Natural killer cell (primary cell): ENCODE results near the gene RBCK1. TPM values are rescaled to one million over a fixed set of nuclear protein-coding genes. Genes with fewer than 3 reads are reported as not detected.
A peak's percentile ranks its signal among the peaks of the same experiment; 100 is the strongest.

Experiments
- ATAC-seq, 3 donors: fragments of 150-1000 bp in 2 of 3; fragments of 200-7000 bp in 1 of 3; cut with Tn5 transposase; 1 replicate in 1 of 3; 2 replicates in 2 of 3; pipeline ENCODE4 v1.10.0; 2021; ENCODE audit warnings: mild to moderate bottlenecking in 2 of 3, moderate library complexity in 2 of 3
- DNase-seq, 2 donors: peaks; one replicate each; pipeline versions ENCODE4 v3.0.0 to v3.0.0-alpha.2; 2013 to 2021; ENCODE audit warnings: mixed read lengths in 1 of 2
- H3K27ac ChIP-seq: one replicate; pipeline ENCODE4 v1.5.1; 2013; ENCODE audit warnings: mild to moderate bottlenecking, low read length
- H3K27me3 ChIP-seq: one replicate; pipeline ENCODE4 v1.6.1; 2013; ENCODE audit warnings: low read length; ENCODE audit not compliant: control insufficient read depth, insufficient read depth
- H3K36me3 ChIP-seq: one replicate; pipeline ENCODE4 v1.6.1; 2013; ENCODE audit warnings: low read length; ENCODE audit not compliant: control insufficient read depth, insufficient read depth
- H3K4me1 ChIP-seq: one replicate; pipeline ENCODE4 v1.6.1; 2013; ENCODE audit warnings: low read length; ENCODE audit not compliant: control insufficient read depth, insufficient read depth
- H3K4me3 ChIP-seq: one replicate; pipeline ENCODE4 v1.5.1; 2013; ENCODE audit warnings: low read length
- H3K9me3 ChIP-seq: one replicate; pipeline ENCODE4 v1.6.1; 2013; ENCODE audit warnings: low read length; ENCODE audit not compliant: control insufficient read depth, insufficient read depth
- H3K27ac Mint-ChIP-seq, 2 donors: one replicate each; pipeline ENCODE4 v1.8.0; 2022; ENCODE audit warnings: mild to moderate bottlenecking in 2 of 2, mixed read lengths in 2 of 2, moderate library complexity in 1 of 2
- H3K27me3 Mint-ChIP-seq, 2 donors: one replicate each; pipeline ENCODE4 v1.8.0; 2022; ENCODE audit warnings: low read depth in 2 of 2, mixed read lengths in 2 of 2
- H3K36me3 Mint-ChIP-seq: one replicate; pipeline ENCODE4 v1.8.0; 2022; ENCODE audit warnings: mixed read lengths
- H3K4me1 Mint-ChIP-seq, 2 donors: one replicate each; pipeline ENCODE4 v1.8.0; 2022; ENCODE audit warnings: mixed read lengths in 2 of 2
- H3K4me3 Mint-ChIP-seq: one replicate; pipeline ENCODE4 v1.8.0; 2022; ENCODE audit warnings: mild to moderate bottlenecking, moderate library complexity, mixed read lengths
- H3K9me3 Mint-ChIP-seq, 2 donors: one replicate each; pipeline ENCODE4 v1.8.0; 2022; ENCODE audit warnings: mixed read lengths in 2 of 2
- WGBS: methylation state at CpG from one replicate; pipeline ENCODE4 v1.1.7; 2013; ENCODE audit warnings: missing lambda C conversion rate; ENCODE audit not compliant: insufficient coverage; 5-methylcytosine and 5-hydroxymethylcytosine counted together
- intact Hi-C: fragments of 100-400 bp; cut with micrococcal nuclease; formaldehyde crosslinking; loops from one replicate; pipeline ENCODE4 v1.14.2; 2022
- total RNA-seq, 4 donors: library from RNA; stranded (reverse); fragments of 120-200 nt in 1 of 4; gene quantifications; one replicate each; pipeline versions ENCODE4 v1.2.3 to v1.2.4, GENCODE V29; 2013 to 2022
- TF ChIP-seq, protein P1 (sequence below): fragments of 200-600 bp; IDR thresholded peaks from one replicate; pipeline ENCODE4 v1.8.0; 2022; ENCODE audit warnings: antibody characterized with exemption

RBCK1 gene
- total RNA-seq, 3 donors from 2014 or later (not counting 1 experiment from before 2014, with no cell fraction given), result 102 to 131 (median 104) TPM

DNA sequence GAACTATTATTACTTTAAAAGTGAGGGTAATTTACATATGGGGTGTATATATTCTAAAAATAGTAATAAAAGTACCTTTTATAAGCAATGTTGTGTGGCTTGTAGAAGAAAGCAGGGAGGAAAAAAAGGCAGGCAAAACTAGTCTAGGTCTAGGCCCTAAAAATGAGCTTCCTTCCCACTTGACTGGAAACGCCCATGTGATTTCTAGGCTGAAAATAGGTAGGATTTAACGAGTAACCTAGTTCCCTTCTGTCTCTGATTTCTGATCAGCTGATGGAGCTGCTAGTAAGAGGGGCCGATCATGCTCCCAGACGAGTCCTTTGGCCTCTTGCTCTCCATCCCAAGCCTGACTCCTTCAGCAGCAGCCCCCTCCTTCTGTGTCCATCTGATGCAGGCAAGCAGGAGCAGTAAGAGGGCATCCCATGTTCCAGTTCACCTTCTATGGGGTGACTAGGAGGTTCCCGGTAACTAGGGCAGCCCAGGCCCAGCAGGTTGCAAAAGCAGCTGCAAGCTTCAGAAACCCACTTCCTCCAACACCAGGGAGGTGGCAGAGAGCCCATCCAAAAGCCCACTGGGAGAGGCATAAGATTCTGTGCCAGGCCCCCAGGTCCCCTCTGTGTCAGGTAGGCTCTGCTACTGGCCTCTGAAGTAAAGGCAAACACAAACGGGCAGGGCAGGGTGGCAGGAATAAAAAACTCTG, 29.8 kb downstream of the RBCK1 start:
- peak overlapping the region; percentile 31 for H3K4me3 ChIP-seq
- peak overlapping the region; percentile 86 for H3K4me3 Mint-ChIP-seq
- H3K27ac Mint-ChIP-seq, result peak overlapping the region; percentile 86 to 87
- intact Hi-C loops, result no loop called here
- ATAC-seq (peak; percentile 5 to 38 (median 10)), DNase-seq (peak in 1 of 2 donors; percentile 35)
- TF ChIP-seq, protein P1, sequence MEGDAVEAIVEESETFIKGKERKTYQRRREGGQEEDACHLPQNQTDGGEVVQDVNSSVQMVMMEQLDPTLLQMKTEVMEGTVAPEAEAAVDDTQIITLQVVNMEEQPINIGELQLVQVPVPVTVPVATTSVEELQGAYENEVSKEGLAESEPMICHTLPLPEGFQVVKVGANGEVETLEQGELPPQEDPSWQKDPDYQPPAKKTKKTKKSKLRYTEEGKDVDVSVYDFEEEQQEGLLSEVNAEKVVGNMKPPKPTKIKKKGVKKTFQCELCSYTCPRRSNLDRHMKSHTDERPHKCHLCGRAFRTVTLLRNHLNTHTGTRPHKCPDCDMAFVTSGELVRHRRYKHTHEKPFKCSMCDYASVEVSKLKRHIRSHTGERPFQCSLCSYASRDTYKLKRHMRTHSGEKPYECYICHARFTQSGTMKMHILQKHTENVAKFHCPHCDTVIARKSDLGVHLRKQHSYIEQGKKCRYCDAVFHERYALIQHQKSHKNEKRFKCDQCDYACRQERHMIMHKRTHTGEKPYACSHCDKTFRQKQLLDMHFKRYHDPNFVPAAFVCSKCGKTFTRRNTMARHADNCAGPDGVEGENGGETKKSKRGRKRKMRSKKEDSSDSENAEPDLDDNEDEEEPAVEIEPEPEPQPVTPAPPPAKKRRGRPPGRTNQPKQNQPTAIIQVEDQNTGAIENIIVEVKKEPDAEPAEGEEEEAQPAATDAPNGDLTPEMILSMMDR, result no peak
- peaks cover 45% of the 10 kb centered on the region for H3K36me3 ChIP-seq
- no peaks in the 10 kb centered on the region for H3K9me3 Mint-ChIP-seq
- 34% methylated on average over 6 of the region's 6 CpGs for WGBS
- H3K36me3 Mint-ChIP-seq, result no peaks in the 10 kb centered on the region
- no peaks in the 10 kb centered on the region for H3K27me3 ChIP-seq
- no peaks in the 10 kb centered on the region for H3K9me3 ChIP-seq
- H3K4me1 ChIP-seq, result peaks cover 68% of the 10 kb centered on the region
- peak overlapping the region; percentile 58 for H3K27ac ChIP-seq
- H3K27me3 Mint-ChIP-seq, result no peaks in the 10 kb centered on the region
- peaks cover 48 to 61% of the 10 kb centered on the region in 2 donors for H3K4me1 Mint-ChIP-seq

DNA sequence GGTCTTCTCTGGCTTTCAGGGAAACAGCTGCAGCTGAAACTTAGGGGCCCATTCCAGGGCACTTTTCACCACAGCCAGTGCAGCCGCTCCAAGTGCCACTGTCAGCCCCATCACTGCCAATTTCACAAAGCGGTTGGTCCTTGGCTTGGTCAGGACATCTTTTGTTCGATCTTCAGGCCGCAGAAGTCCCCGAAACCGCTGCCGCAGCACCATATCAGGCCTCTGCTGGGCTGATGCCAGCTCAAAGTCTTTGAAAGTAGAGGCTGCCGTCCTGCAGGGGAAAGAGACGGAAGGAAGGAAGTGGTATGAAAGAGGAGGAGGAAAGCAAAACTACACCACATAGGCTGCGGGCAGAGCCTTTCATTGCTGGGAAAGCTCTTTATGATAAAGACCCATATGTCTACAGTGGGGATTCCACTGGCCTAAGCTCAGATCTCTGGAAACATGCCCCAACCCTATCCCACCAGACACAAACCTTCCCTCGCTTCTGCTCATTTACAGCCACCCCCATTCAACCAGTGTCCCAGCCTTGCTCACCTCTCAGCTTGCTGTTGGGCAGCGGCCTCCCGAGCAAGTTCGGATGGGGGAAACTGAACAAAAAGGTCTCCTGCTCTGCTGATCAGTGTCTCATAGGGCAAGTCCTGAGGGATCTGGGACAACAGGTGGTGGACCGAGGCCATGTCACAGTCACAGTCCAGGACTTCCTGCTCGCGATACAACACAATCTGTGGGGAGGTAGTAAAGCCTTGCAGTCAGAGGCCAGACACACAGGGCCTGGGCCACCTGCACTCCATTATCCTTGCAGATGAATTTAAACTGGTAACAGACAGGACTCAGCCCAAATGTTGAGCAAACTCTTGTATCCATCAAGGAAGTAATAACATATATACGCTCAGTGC, 30.7 kb downstream of the RBCK1 start:
- H3K27me3 ChIP-seq, result no peaks in the 10 kb centered on the region
- TF ChIP-seq, protein P1, result no peak
- WGBS, result 17% methylated on average over 18 of the region's 18 CpGs
- no peaks in the 10 kb centered on the region for H3K9me3 ChIP-seq
- peak overlapping the region; percentile 58 for H3K27ac ChIP-seq
- Mint-ChIP-seq H3K27me3 (no peaks in the 10 kb centered on the region), H3K27ac (peak overlapping the region; percentile 86 to 87), H3K4me1 (peaks cover 39 to 52% of the 10 kb centered on the region in 2 donors), H3K36me3 (peaks cover 6% of the 10 kb centered on the region), H3K4me3 (peak overlapping the region; percentile 86), H3K9me3 (no peaks in the 10 kb centered on the region)
- peaks cover 49% of the 10 kb centered on the region for H3K36me3 ChIP-seq
- intact Hi-C loops, result no loop called here
- H3K4me1 ChIP-seq, result peaks cover 59% of the 10 kb centered on the region
- ATAC-seq (peak; percentile 68 to 82 (median 79)), DNase-seq (peak; percentile 43 to 83)
- H3K4me3 ChIP-seq, result peak overlapping the region; percentile 31

DNA sequence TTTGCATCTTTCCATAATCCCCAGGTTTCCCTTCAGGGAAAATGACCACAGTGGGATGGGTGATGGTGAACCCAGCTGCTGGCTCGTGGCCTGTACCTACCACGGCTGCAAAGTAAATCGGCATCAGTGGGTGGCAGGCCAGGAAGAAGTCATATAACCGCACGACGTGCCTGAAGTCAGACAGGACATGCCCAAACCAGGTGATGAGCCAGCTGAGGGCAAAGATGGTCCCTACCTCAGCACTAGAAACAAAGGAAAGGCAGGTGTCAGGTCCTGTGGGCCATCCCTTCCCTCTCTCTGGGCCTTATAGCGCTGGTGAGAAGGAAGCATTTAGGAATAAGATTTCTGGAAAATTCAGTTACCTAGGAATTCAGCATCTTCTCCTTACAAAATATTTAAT, 32.0 kb downstream of the RBCK1 start:
- Mint-ChIP-seq H3K27me3 (no peaks in the 10 kb centered on the region), H3K4me3 (peak overlapping the region; percentile 51), H3K27ac (peak overlapping the region; percentile 86 to 87), H3K9me3 (no peaks in the 10 kb centered on the region), H3K36me3 (peaks cover 6% of the 10 kb centered on the region), H3K4me1 (peaks cover 37 to 46% of the 10 kb centered on the region in 2 donors)
- ATAC-seq (no peak), DNase-seq (no peak)
- H3K9me3 ChIP-seq, result no peaks in the 10 kb centered on the region
- H3K27ac ChIP-seq, result no peak overlapping the region
- no peak overlapping the region for H3K4me3 ChIP-seq
- peaks cover 46% of the 10 kb centered on the region for H3K4me1 ChIP-seq
- 94% methylated on average over 6 of the region's 7 CpGs for WGBS
- TF ChIP-seq, protein P1, result no peak
- H3K27me3 ChIP-seq, result no peaks in the 10 kb centered on the region
- intact Hi-C loops, result no loop called here
- peaks cover 50% of the 10 kb centered on the region for H3K36me3 ChIP-seq
